DND-41 (cell line): ENCODE results near the gene ALS2.

Source experiments
- ATAC-seq: fragments of 200-7000 bp; cut with Tn5 transposase; 3 replicates; pipeline ENCODE4 v1.9.1; 2021; ENCODE audit warnings: low read depth; ENCODE audit not compliant: insufficient read depth
- DNase-seq: peaks from one replicate; pipeline ENCODE4 v3.0.0-alpha.2; 2020
- H2AFZ ChIP-seq: 2 replicates; pipeline ENCODE4 v1.6.0; 2012; ENCODE audit warnings: low read depth, low read length
- H3K27ac ChIP-seq: 2 replicates; pipeline ENCODE4 v1.5.1; 2012; ENCODE audit warnings: low read length, inconsistent platforms
- H3K27me3 ChIP-seq: fragments of 200-600 bp; sonication (generic); 2 replicates; pipeline ENCODE4 v1.6.0; 2012; ENCODE audit warnings: low read length, mild to moderate bottlenecking, inconsistent platforms; ENCODE audit not compliant: insufficient read depth, poor library complexity
- H3K36me3 ChIP-seq: 2 replicates; pipeline ENCODE4 v1.5.1; 2012; ENCODE audit warnings: low read length, inconsistent platforms; ENCODE audit not compliant: insufficient read depth
- H3K4me1 ChIP-seq: 2 replicates; pipeline ENCODE4 v1.5.1; 2012; ENCODE audit warnings: mild to moderate bottlenecking, low read length; ENCODE audit not compliant: insufficient read depth
- H3K4me2 ChIP-seq: 2 replicates; pipeline ENCODE4 v1.6.0; 2012; ENCODE audit warnings: mild to moderate bottlenecking, moderate library complexity, low read length, inconsistent platforms; ENCODE audit not compliant: insufficient read depth
- H3K4me3 ChIP-seq, 2 experiments: fragments of 200-600 bp in 1 of 2; shearing (Covaris generic) in 1 of 2; 2 replicates each; pipeline ENCODE4 v1.5.1; 2012 to 2016; ENCODE audit warnings: inconsistent platforms in 2 of 2, low read length in 2 of 2, mild to moderate bottlenecking in 2 of 2, low read depth in 1 of 2, moderate library complexity in 1 of 2
- H3K79me2 ChIP-seq: 2 replicates; pipeline ENCODE4 v1.6.0; 2012; ENCODE audit warnings: low read length, inconsistent platforms; ENCODE audit not compliant: insufficient read depth
- H3K9ac ChIP-seq: 2 replicates; pipeline ENCODE4 v1.6.0; 2012; ENCODE audit warnings: low read depth, mild to moderate bottlenecking, inconsistent platforms, low read length, moderate library complexity
- H3K9me3 ChIP-seq: 2 replicates; pipeline ENCODE4 v1.5.1; 2012; ENCODE audit warnings: low read length, moderate library complexity, mild to moderate bottlenecking, inconsistent platforms; ENCODE audit not compliant: insufficient read depth, severe bottlenecking
- H4K20me1 ChIP-seq: 2 replicates; pipeline ENCODE4 v1.6.0; 2012; ENCODE audit warnings: low read length; ENCODE audit not compliant: insufficient read depth
- CTCF ChIP-seq: IDR thresholded peaks from 2 replicates; pipeline ENCODE4 v1.5.1; 2012; ENCODE audit warnings: borderline replicate concordance, low read length, moderate library complexity, mild to moderate bottlenecking; ENCODE audit not compliant: poor library complexity, severe bottlenecking; ENCODE audit errors: extremely low read depth
- EZH2 ChIP-seq: IDR thresholded peaks from 3 replicates; pipeline ENCODE4 v1.6.1; 2012; ENCODE audit warnings: borderline replicate concordance, low read depth, mild to moderate bottlenecking, moderate library complexity, low read length, inconsistent platforms; ENCODE audit not compliant: severe bottlenecking

ALS2 gene

GRCh38 chr2:201656740-201657139, 124.0 kb downstream of the ALS2 start:
- ATAC-seq: no peak
- no peak overlapping the region for H3K4me3 ChIP-seq
- H3K27me3 ChIP-seq: peaks cover 20% of the 10 kb centered on the region
- H3K9ac ChIP-seq: no peak overlapping the region
- H3K4me2 ChIP-seq: no peak overlapping the region
- no peaks in the 10 kb centered on the region for H3K79me2 ChIP-seq
- H3K27ac ChIP-seq: no peak overlapping the region
- H3K4me1 ChIP-seq: no peaks in the 10 kb centered on the region
- no peaks in the 10 kb centered on the region for H3K36me3 ChIP-seq
- no peak overlapping the region; the same call in 1 of the 2 replicates for H2AFZ ChIP-seq
- no peak for TF ChIP-seq EZH2
- TF ChIP-seq CTCF: no peak
- no peak for DNase-seq
- H4K20me1 ChIP-seq: no peaks in the 10 kb centered on the region
- no peaks in the 10 kb centered on the region for H3K9me3 ChIP-seq

- no peak for DNase-seq
- H3K9ac ChIP-seq: no peak overlapping the region
- H3K4me3 ChIP-seq: no peak overlapping the region
- H4K20me1 ChIP-seq: no peaks in the 10 kb centered on the region
- H3K36me3 ChIP-seq: no peaks in the 10 kb centered on the region
- H3K27ac ChIP-seq: no peak overlapping the region
- H3K27me3 ChIP-seq: peaks cover 20% of the 10 kb centered on the region
- no peak for TF ChIP-seq EZH2
- TF ChIP-seq CTCF: no peak
- no peaks in the 10 kb centered on the region for H3K4me1 ChIP-seq
- H3K9me3 ChIP-seq: no peaks in the 10 kb centered on the region
- no peak overlapping the region for H2AFZ ChIP-seq
- ATAC-seq: no peak
- no peak overlapping the region for H3K4me2 ChIP-seq
- H3K79me2 ChIP-seq: no peaks in the 10 kb centered on the region
These were observed 124.6 kb downstream of the ALS2 start for GRCh38 chr2:201656102-201656501.

GRCh38 chr2:201654616-201655384, 125.9 kb downstream of the ALS2 start:
- Histone ChIP-seq H2AFZ (no peak overlapping the region), H4K20me1 (no peaks in the 10 kb centered on the region), H3K4me1 (no peaks in the 10 kb centered on the region), H3K27me3 (peaks cover 23% of the 10 kb centered on the region), H3K27ac (no peak overlapping the region), H3K9me3 (no peaks in the 10 kb centered on the region), H3K9ac (no peak overlapping the region), H3K36me3 (no peaks in the 10 kb centered on the region), H3K4me3 (no peak overlapping the region), H3K79me2 (no peaks in the 10 kb centered on the region), H3K4me2 (no peak overlapping the region)
- ATAC-seq (no peak), DNase-seq (no peak)
- no peak for TF ChIP-seq CTCF
- no peak for TF ChIP-seq EZH2

- no peaks in the 10 kb centered on the region for H4K20me1 ChIP-seq
- H3K9me3 ChIP-seq: no peaks in the 10 kb centered on the region
- H3K4me1 ChIP-seq: no peaks in the 10 kb centered on the region
- no peaks in the 10 kb centered on the region for H3K79me2 ChIP-seq
- no peak overlapping the region for H3K9ac ChIP-seq
- no peak overlapping the region for H2AFZ ChIP-seq
- no peak overlapping the region for H3K27ac ChIP-seq
- ATAC-seq (no peak), DNase-seq (no peak)
- H3K4me3 ChIP-seq: no peak overlapping the region
- H3K4me2 ChIP-seq: no peak overlapping the region
- H3K36me3 ChIP-seq: no peaks in the 10 kb centered on the region
- TF ChIP-seq CTCF (no peak), EZH2 (no peak)
- peaks cover 23% of the 10 kb centered on the region for H3K27me3 ChIP-seq
These were observed 127.5 kb downstream of the ALS2 start for GRCh38 chr2:201653221-201653620.
